ENCODE measurements around the gene GTF2F1.
A peak's percentile ranks its signal among the peaks of the same experiment; 100 is the strongest.
"Not testable (repeated sequence)": the region's sequence is repeated elsewhere in the genome, so short reads cannot be mapped to it uniquely, and the experiment has no call there.

Gene GTF2F1

DNA sequence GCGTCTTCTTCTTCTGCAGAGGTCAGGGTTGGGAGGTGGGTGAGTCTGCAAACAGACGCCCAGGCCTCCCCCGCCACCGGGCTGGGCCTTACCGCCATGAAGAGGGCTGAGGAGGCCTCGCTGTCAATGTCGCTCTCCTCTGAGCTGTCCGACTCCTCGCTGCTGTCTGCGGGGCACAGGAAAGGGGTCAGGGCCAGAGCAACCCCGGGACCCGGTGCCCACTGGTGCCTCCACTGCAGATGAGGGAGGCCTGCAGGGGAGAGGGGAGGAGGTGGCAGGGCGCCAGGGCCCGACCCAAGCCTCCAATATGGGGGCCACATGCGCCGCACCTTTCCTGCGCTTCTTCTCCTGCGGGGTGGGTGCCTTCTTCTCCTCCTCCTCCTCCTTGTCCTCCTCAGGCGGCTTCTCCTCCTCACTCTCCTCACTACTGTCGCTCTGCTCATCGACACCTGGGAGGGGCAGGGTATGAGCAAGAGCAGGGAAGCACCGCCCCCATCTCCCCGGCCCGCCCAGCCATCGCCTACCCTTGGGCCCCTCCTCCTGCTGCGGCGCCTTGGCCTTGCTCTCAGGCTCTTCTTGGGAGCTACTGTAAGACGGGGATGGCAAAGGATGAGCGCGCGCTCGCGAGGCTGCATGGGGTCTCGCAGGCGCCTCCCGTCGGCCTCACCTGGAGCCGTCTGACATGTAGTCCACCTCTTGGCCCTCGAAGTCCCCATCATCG lies 11.8 kb downstream of the GTF2F1 start:
- no peak for DNase-seq

GRCh38 chr19:6379744-6380143 lies 13.2 kb downstream of the GTF2F1 start:
- DNase-seq: no peak

DNA sequence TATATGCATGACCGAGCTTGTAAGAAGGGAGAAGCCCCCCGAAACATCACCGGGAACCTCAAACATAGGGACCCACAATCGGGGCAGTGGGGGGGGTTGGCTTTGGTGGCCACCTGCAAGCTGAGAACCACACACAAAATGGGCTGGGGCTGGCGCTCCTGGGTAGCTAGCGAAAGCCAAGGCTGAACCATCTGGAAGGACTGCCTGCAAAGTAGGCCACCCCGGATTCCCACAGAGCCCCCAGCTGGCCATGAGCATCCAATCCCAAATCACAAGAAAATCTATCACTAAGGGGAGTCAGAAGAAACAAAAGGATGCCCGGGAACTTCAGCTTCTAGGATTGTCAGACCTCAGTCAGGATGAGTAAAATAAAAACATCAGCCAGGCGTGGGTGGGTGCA lies 14.5 kb downstream of the GTF2F1 start:
- no peak for DNase-seq

GRCh38 chr19:6378041-6378440 lies 14.9 kb downstream of the GTF2F1 start:
- DNase-seq: peak; percentile 69

DNA sequence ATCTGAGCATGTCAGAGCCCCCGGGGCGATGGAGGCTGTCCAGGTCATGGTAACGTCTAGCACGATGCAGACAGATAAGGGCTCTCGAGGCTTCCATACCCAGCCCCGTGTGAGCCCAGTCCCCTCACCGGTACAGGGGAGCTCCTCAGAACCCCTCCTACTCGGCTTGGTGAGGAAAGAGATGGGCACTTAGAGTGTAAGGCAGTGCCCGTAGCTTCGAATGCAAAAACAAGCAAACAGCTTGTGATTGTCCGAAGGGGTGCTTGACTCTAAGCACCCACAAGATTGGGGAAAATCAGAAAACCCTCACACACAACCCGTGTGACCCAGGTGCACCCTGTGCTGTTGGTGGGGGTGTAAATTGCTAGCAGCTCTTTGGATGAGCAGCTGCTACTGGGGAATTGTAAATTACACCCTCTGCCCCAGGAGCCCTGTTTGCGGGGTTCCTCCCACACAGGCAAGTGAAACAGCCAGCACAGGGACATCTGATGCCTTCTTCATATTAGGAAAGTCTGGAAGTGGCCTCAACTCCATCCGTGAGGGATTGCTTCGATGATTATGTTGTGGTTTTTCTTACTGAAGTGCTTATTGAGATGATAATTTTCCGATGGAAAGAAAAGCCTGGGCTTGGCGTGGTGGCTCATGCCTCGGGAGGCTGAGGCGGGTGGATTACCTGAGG lies 16.3 kb downstream of the GTF2F1 start:
- no peak for DNase-seq

- DNase-seq: no peak
These were observed 17.5 kb downstream of the GTF2F1 start, which contains the start of gene PSPN for GRCh38 chr19:6375411-6376010. PSPN (minus strand) TSS chr19:6375933; CDS start chr19:6375849, 84 bp downstream.

DNA sequence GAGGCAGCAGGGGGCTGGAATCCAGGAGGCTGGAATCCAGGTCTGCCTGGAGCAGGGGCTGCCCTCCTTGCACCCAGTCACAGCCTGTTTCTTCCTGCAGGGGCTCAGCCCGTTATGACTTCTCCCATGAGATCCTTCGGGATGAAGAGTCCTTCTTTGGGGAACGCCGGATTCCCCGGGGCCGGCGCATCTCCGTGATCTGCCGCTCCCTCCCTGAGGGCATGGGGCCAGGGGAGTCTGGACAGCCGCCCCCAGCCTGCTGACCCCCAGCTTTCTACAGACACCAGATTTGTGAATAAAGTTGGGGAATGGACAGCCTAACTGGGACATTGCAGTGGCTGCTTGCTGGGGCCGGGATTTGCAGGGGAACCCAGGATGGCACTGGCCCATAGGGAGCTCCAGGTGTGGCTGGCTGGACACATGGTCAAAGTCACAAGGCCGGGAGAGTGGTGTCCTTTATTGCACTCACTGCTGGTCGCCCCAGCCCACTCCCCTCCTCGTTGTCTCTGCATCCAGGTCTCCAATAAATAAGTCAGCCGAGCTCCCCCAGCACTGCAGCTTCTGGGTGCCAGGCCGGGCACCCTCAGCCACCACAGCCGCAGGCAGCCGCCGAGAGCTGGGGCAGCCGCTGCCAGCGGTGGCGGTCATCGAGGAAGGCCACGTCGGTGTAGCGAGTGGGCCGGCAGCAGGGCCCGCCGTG lies 18.1 kb downstream of the GTF2F1 start:
- no peak for DNase-seq

- DNase-seq: no peak
These were observed 18.7 kb downstream of the GTF2F1 start for GRCh38 chr19:6374161-6374709.

GRCh38 chr19:6373813-6374108 lies 19.2 kb downstream of the GTF2F1 start:
- no peak for DNase-seq

DNA sequence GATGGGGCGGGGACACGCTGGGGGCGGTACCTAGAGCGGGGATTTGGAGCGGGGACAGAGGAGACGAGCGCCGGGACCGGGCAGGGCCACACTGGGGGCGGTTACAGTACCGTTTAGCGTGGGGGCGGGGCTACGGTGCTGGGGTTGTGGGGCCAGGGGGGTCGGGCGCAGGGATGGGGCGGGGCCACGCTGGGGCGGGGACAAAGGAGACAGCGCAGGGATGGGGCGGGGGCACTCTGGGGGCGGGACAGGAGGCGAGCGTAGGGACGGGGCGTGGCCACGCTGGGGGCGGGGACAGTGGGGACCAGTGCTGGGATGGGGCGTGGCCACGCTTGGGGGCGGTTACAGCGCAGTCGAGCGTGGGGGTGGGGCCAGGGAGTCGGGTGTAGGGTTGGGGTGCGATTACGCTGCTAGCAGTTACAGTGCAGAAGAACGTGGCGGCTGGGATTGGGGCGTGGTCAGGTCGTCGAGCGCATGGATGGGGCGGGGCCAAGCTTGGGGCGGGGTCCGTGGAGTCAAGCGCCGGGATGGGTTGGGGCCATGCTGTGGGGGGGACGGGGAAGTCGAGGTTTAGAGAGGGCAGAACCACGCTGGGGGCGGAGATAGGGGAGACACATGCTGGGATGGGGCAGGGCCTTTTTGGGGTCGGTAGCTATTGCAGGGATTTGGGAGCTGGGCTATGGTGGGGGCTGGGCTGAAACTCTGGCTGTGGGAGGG lies 19.7 kb downstream of the GTF2F1 start:
- peak; percentile 98 for DNase-seq

DNA sequence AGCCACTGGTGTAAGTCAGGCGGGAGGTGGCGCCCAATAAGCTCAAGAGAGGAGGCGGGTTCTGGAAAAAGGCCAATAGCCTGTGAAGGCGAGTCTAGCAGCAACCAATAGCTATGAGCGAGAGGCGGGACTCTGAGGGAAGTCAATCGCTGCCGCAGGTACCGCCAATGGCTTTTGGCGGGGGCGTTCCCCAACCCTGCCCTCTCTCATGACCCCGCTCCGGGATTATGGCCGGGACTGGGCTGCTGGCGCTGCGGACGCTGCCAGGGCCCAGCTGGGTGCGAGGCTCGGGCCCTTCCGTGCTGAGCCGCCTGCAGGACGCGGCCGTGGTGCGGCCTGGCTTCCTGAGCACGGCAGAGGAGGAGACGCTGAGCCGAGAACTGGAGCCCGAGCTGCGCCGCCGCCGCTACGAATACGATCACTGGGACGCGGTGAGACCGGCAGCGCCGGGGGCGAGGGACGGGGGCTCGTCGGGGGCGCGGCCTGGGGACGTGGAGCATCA lies 20.3 kb downstream of the GTF2F1 start, which contains the start of gene ALKBH7:
Gene ALKBH7 (plus strand): TSS at position 201 of the 502 bp plus-strand sequence. CDS start 27 bp downstream, at position 228.
- peak; percentile 100 for DNase-seq

DNA sequence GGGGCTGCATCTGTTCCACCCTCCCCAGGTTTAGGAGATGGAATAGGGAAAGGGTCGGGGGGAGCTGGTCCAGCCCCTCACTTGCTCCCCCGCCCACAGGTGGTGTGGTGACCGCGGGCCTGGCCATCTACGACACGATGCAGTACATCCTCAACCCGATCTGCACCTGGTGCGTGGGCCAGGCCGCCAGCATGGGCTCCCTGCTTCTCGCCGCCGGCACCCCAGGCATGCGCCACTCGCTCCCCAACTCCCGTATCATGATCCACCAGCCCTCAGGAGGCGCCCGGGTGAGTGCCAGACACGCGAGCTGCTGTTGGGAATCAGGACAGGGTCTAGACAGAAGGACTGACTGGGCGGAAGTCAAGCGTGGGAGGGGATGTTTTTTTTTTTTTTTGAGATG lies 28.6 kb downstream of the GTF2F1 start:
- no peak for DNase-seq

GRCh38 chr19:6362351-6362801 lies 30.6 kb downstream of the GTF2F1 start:
- no peak for DNase-seq

DNA sequence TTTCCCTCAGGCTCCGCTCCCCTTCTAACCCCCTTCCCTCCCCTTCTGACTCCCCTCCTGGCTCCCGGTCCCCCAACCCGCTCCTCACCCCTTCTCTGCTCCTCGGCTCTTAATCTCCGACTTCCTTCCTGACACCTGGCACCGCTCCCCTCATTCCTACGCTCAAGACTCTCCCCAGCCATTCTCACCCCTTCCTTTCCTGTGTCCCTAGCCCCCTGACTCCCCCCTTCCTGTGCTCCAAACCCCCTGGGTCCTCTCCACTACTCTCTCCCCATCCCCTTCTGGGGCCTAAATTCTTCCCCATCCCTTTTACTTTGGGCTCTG lies 31.0 kb downstream of the GTF2F1 start:
- DNase-seq: peak; percentile 15

GRCh38 chr19:6360857-6361216 lies 32.1 kb downstream of the GTF2F1 start:
- DNase-seq: not testable (repeated sequence)

DNA sequence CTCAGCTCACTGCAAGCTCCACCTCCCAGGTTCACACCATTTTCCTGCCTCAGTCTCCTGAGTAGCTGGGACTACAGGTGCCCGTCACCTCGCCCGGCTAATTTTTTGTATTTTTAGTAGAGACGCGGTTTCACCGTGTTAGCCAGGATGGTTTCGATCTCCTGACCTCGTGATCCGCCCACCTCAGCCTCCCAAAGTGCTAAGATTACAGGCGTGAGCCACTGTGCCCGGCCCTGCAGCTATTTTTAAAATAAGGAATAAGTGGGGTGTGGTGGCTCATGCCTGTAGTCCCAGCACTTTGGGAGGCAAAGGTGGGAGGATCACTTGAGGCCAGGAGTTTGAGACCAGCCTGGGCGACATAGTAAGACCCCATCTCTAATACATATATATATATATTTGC lies 32.5 kb downstream of the GTF2F1 start:
- DNase-seq: not testable (repeated sequence)

- DNase-seq: no peak
These were observed 33.2 kb downstream of the GTF2F1 start for GRCh38 chr19:6359568-6360341.

GRCh38 chr19:6358003-6358402 lies 35.0 kb downstream of the GTF2F1 start:
- no peak for DNase-seq

- DNase-seq: no peak
These were observed 35.8 kb downstream of the GTF2F1 start for GRCh38 chr19:6357174-6357573.

- not testable (repeated sequence) for DNase-seq
These were observed 37.5 kb downstream of the GTF2F1 start for GRCh38 chr19:6355321-6356040.

Data from fibroblast of skin of right biceps (primary cell).